ENCODE measurements around the gene KRT28. TPM values are rescaled to one million over a fixed set of nuclear protein-coding genes. Genes with fewer than 3 reads are reported as not detected.

The KRT28 gene, protein sequence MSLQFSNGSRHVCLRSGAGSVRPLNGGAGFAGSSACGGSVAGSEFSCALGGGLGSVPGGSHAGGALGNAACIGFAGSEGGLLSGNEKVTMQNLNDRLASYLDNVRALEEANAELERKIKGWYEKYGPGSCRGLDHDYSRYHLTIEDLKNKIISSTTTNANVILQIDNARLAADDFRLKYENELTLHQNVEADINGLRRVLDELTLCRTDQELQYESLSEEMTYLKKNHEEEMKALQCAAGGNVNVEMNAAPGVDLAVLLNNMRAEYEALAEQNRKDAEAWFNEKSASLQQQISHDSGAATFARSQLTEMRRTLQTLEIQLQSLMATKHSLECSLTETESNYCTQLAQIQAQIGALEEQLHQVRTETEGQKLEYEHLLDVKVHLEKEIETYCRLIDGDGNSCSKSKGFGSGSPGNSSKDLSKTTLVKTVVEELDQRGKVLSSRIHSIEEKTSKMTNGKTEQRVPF
- not detected in 5 replicates for total RNA-seq (2022; extraction: Qiagen RNA extraction)

DNA sequence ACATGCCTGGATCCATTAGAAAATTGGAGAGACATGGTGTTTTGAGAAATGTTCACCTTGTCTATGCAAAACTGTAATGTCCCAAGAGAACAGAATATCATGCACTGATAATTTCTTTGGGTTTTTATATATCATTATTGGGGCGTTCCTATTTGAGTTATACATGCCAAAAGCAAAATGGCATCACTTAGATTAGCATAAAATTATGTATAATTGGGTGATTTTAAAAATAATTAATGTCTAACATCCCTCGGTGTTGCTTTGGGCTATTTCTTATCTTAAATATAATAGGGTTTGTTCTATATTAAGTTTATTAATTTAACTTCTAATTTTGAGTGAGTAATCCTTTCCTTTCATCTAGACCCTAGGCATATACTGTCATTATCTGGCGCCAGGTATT lies at the start of gene KRT28:
KRT28 (minus strand) TSS at position 101 of the 400 bp plus-strand sequence; CDS start at position 35, 66 bp downstream.

DNA sequence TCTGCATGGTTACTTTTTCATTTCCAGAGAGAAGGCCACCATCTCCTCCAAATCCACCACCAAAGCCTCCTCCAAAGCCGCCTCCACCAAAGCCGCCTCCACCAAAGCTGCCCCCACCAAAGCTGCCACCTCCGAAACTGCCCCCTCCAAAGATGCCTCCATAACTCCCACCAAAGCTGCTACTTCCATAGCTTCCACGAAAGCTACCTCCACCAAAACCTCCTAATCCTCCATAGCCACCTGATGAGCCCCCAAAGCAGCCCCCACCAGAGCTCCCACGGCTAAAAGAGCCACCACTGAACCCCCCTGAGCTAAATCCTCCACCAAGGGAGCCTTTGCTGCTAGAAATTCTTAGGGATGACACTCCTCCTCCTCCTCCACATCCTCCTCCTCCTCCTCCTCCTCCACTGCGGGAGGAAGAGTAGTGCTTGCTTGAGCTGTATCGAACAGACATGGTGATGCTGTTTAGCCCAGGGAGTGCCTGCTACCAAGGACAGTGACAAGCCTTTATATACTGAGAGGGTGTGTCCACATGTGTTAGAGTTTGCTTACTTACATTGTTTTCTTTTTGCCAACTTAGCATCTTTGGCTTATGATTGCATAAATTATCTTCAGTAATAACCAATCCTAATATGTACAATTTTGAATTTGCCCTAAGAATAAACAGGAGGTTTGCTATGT lies 22.5 kb upstream of the KRT28 start, which contains the start of gene KRT10:
KRT10 (minus strand) TSS at position 483 of the 681 bp plus-strand sequence; CDS start at position 454, 29 bp downstream.

DNA sequence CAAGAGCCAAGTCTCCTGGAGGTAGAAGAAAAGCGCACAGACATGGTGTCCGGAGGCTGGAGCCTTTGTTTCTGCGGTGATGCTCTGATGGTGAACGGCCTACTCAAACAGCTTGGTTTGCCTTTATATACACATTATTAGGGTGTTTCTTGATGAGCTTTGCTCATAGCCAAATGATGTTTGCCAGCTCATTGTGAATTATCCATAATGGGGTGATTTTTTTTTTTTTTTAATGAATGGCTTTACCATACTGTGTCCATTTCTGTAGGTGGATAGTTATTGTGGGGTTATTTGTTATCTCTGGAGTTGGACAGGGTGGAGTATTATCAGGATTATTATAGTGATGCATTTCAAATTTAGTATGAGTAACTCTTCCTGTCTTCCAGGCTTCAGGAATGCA lies 17.3 kb downstream of the KRT28 start, which contains the start of gene KRT27:
KRT27 (minus strand) TSS at position 101 of the 400 bp plus-strand sequence; CDS start at position 44, 57 bp downstream.

DNA sequence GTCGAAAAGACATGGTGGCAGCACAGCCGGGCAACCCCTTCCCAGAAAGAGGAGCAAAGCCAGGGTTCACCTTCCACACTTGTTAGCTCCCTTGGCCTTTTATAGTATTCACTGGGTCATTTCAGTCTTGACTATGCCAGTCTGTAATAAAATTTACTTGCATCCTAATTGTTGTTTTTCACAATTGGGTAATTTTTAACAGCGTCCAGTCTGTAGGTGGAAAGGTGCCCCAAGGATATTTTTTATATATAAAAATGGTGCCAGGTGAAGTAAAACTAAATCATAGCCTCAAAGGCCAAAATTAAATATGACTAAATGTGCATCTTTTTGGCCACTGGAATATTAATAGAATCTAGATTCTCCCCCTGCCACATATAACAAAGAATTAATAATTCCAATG lies 27.7 kb downstream of the KRT28 start, which contains the start of gene KRT26:
KRT26 (minus strand) TSS at position 101 of the 400 bp plus-strand sequence; CDS start at position 13, 88 bp downstream.

DNA sequence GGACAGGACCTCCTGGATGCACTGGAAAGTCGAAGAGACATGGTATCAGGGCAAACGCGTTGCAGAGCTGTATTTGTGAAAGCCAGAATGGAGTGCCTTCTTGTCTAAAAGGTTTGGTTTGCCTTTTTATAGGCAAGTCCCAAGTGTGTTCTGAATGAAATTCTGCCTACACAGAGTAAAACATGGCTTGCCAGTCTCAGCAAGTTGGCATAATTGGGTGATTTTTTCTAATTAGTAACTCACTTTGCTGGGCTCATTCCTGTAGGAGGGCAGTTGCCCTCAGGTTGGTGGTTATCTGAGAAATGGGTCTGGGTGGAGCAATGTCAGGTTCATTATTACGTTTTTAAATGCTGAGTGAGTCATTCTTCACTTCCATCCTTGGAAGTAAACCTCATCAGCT lies 44.5 kb downstream of the KRT28 start, which contains the start of gene KRT25:
KRT25 (minus strand) TSS at position 101 of the 400 bp plus-strand sequence; CDS start at position 41, 60 bp downstream.

Other genes starting within 250 kb of the KRT28 start
- gene CCR7, start 234.5 kb downstream of the KRT28 start, total RNA-seq (2022; extraction: Qiagen RNA extraction) = 0.94 to 1.3 TPM (median 1.2 TPM) in 5 replicates
- gene SMARCE1, start 152.1 kb downstream of the KRT28 start, total RNA-seq (2022; extraction: Qiagen RNA extraction) = 106 to 111 TPM (median 108 TPM) in 5 replicates
- gene KRT222, start 134.8 kb downstream of the KRT28 start, total RNA-seq (2022; extraction: Qiagen RNA extraction) = 0.34 to 0.63 TPM (median 0.37 TPM) in 5 replicates
- gene KRT24, start 96.2 kb downstream of the KRT28 start, total RNA-seq (2022; extraction: Qiagen RNA extraction) = not detected in 5 replicates
- gene KRT25, start 44.6 kb downstream of the KRT28 start, total RNA-seq (2022; extraction: Qiagen RNA extraction) = not detected in 5 replicates
- not detected in 5 replicates for gene KRT26, start 27.8 kb downstream of the KRT28 start, total RNA-seq (2022; extraction: Qiagen RNA extraction)
- gene KRT27, start 17.4 kb downstream of the KRT28 start, total RNA-seq (2022; extraction: Qiagen RNA extraction) = 0.19 TPM in 1 of 5 replicates, not detected in the others
- gene KRT10, start 22.7 kb upstream of the KRT28 start, total RNA-seq (2022; extraction: Qiagen RNA extraction) = 70.6 to 111 TPM (median 103 TPM) in 5 replicates
- not detected in 5 replicates for gene KRT12, start 67.3 kb upstream of the KRT28 start, total RNA-seq (2022; extraction: Qiagen RNA extraction)
- 0.17 to 0.45 TPM (median 0.26 TPM) in 5 replicates for gene KRT20, start 85.3 kb upstream of the KRT28 start, total RNA-seq (2022; extraction: Qiagen RNA extraction)
- gene KRT23, start 137.7 kb upstream of the KRT28 start, total RNA-seq (2022; extraction: Qiagen RNA extraction) = 0.08 to 0.15 TPM (median 0.08 TPM) in 3 of 5 replicates, not detected in the others
- not detected in 5 replicates for gene KRT39, start 167.0 kb upstream of the KRT28 start, total RNA-seq (2022; extraction: Qiagen RNA extraction)
- not detected in 5 replicates for gene KRT40, start 184.4 kb upstream of the KRT28 start, total RNA-seq (2022; extraction: Qiagen RNA extraction)
- gene KRTAP3-3, start 194.2 kb upstream of the KRT28 start, total RNA-seq (2022; extraction: Qiagen RNA extraction) = not detected in 5 replicates
- gene KRTAP3-2, start 199.9 kb upstream of the KRT28 start, total RNA-seq (2022; extraction: Qiagen RNA extraction) = 0.22 to 0.42 TPM (median 0.37 TPM) in 3 of 5 replicates, not detected in the others
- 0.35 TPM in 1 of 5 replicates, not detected in the others for gene KRTAP3-1, start 209.2 kb upstream of the KRT28 start, total RNA-seq (2022; extraction: Qiagen RNA extraction)
- gene KRTAP1-5, start 227.2 kb upstream of the KRT28 start, total RNA-seq (2022; extraction: Qiagen RNA extraction) = not detected in 5 replicates
- not detected in 5 replicates for gene KRTAP1-4, start 230.2 kb upstream of the KRT28 start, total RNA-seq (2022; extraction: Qiagen RNA extraction)
- gene KRTAP1-3, start 234.9 kb upstream of the KRT28 start, total RNA-seq (2022; extraction: Qiagen RNA extraction) = not detected in 5 replicates
- gene KRTAP1-1, start 241.5 kb upstream of the KRT28 start, total RNA-seq (2022; extraction: Qiagen RNA extraction) = not detected in 5 replicates
- gene KRTAP2-1, start 247.4 kb upstream of the KRT28 start, total RNA-seq (2022; extraction: Qiagen RNA extraction) = not detected in 5 replicates